Mesodermal cell (in vitro differentiated cells): ENCODE data around the gene AIRE.

Experiments
- H3K27ac ChIP-seq: 2 replicates; pipeline ENCODE4 v1.7.0; 2013; ENCODE audit warnings: mild to moderate bottlenecking, low read depth, low read length, moderate library complexity; ENCODE audit not compliant: severe bottlenecking
- H3K36me3 ChIP-seq: 2 replicates; pipeline ENCODE4 v1.7.1; 2013; ENCODE audit warnings: mild to moderate bottlenecking, low read length, moderate library complexity; ENCODE audit not compliant: control insufficient read depth, insufficient read depth
- H3K4me1 ChIP-seq: one replicate; pipeline ENCODE4 v1.7.1; 2013; ENCODE audit warnings: mild to moderate bottlenecking, low read length; ENCODE audit not compliant: insufficient read depth, control insufficient read depth, poor library complexity, severe bottlenecking
- H3K4me3 ChIP-seq: 2 replicates; pipeline ENCODE4 v1.7.0; 2013; ENCODE audit warnings: low read length, control low read depth, mild to moderate bottlenecking; ENCODE audit not compliant: insufficient read depth, poor library complexity, severe bottlenecking; ENCODE audit errors: extremely low read depth
- H3K9me3 ChIP-seq: 2 replicates; pipeline ENCODE4 v1.7.1; 2013; ENCODE audit warnings: mild to moderate bottlenecking, low read length, moderate library complexity; ENCODE audit not compliant: control insufficient read depth
- WGBS, 2 experiments: methylation state at CpG; one replicate each; pipeline ENCODE4 v1.1.5; 2013; ENCODE audit warnings: missing lambda C conversion rate in 2 of 2; ENCODE audit not compliant: insufficient coverage in 2 of 2; 5-methylcytosine and 5-hydroxymethylcytosine counted together

The AIRE gene

GRCh38 chr21:44347911-44348451 lies 62.3 kb downstream of the AIRE start:
- H3K27ac ChIP-seq, result no peak overlapping the region
- WGBS, 2 experiments, result 85 to 88% methylated on average over 22 of the region's 22 CpGs
- H3K9me3 ChIP-seq, result no peaks in the 10 kb centered on the region
- no peaks in the 10 kb centered on the region for H3K4me1 ChIP-seq
- no peak overlapping the region for H3K4me3 ChIP-seq
- H3K36me3 ChIP-seq, result no peaks in the 10 kb centered on the region
